ENCODE data around the gene TRIM33. TPM values are rescaled to one million over a fixed set of nuclear protein-coding genes. Genes with fewer than 3 reads are reported as not detected.

Gene TRIM33
- total and polyA plus RNA-seq, 2 of the 13 experiments (the other 11 are each of a cell fraction or from before 2014, with no cell fraction given), result 35.5 to 42.2 TPM

DNA sequence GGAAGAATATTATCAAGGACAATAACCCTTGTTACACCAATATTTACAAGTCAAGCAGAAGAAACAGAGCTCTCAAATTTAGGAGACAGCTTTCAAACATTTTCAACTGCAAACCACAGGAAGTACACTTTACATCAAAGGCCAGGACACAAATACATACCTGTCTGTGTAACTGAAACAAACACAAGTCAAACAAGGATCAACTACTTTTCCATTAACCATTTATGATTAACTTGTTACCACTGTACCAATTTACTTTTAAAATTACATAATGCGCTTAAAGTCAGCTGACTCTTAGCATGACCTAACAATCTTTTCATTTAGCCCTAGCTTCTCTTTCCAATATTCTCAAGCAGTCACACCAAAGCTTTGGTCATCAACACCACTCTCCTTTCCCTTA, 43.5 kb downstream of the TRIM33 start (continued):
- TF ChIP-seq ZNF512B (CRISPR knock-in tag; IDR thresholded peaks at IDR 0.05; ENCODE audit: borderline replicate concordance) (no peak), ZBTB44 (CRISPR knock-in tag; IDR thresholded peaks at IDR 0.05) (peak; percentile 48; the same call in 1 of the 2 replicates), THAP7 (CRISPR knock-in tag; IDR thresholded peaks at IDR 0.05) (no peak), TOE1 (CRISPR knock-in tag; IDR thresholded peaks at IDR 0.05) (no peak), ZSCAN12 (CRISPR knock-in tag; IDR thresholded peaks at IDR 0.05) (no peak), NCOA1 (CRISPR knock-in tag; IDR thresholded peaks at IDR 0.05) (0 out of 2 replicates have a peak, but pooled peaks have one; percentile 60), ZNF674 (CRISPR knock-in tag; IDR thresholded peaks at IDR 0.05; ENCODE audit: low read depth) (no peak), ZNF136 (CRISPR knock-in tag; IDR thresholded peaks at IDR 0.05; ENCODE audit: low read depth) (no peak), MLLT10 (CRISPR knock-in tag; IDR thresholded peaks at IDR 0.05) (no peak), ZIK1 (CRISPR knock-in tag; IDR thresholded peaks at IDR 0.05; ENCODE audit: borderline replicate concordance, low read depth) (no peak), ZNF550 (CRISPR knock-in tag; IDR thresholded peaks at IDR 0.05; ENCODE audit: borderline replicate concordance) (no peak), HMGA1 (CRISPR knock-in tag; conservative IDR thresholded peaks at IDR 0.05) (no peak), FOXA3 (CRISPR knock-in tag; IDR thresholded peaks at IDR 0.05) (peak; percentile 99), ZNF33A (CRISPR knock-in tag; IDR thresholded peaks at IDR 0.05; ENCODE audit: borderline replicate concordance) (no peak), PATZ1 (CRISPR knock-in tag; IDR thresholded peaks at IDR 0.05) (peak; percentile 58; the same call in 1 of the 2 replicates), GMEB1 (CRISPR knock-in tag; IDR thresholded peaks at IDR 0.05; ENCODE audit: borderline replicate concordance) (peak; percentile 22; the same call in 1 of the 2 replicates), ZNF205 (CRISPR knock-in tag; IDR thresholded peaks at IDR 0.05) (peak; percentile 90; the same call in 1 of the 2 replicates), ZNF235 (CRISPR knock-in tag; IDR thresholded peaks at IDR 0.05; ENCODE audit: borderline replicate concordance) (no peak)
- TF ChIP-seq, protein P1, sequence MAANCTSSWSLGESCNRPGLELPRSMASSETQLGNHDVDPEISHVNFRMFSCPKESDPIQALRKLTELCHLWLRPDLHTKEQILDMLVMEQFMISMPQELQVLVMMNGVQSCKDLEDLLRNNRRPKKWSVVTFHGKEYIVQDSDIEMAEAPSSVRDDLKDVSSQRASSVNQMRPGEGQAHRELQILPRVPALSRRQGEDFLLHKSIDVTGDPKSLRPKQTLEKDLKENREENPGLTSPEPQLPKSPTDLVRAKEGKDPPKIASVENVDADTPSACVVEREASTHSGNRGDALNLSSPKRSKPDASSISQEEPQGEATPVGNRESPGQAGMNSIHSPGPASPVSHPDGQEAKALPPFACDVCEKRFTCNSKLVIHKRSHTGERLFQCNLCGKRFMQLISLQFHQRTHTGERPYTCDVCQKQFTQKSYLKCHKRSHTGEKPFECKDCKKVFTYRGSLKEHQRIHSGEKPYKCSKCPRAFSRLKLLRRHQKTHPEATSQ (CRISPR knock-in tag; IDR thresholded peaks at IDR 0.05; ENCODE audit: borderline replicate concordance), result peak; percentile 64; the same call in 1 of the 2 replicates
